GM18507 (cell line): Measurements from ENCODE around the gene GPR34.

ENCODE experiments used
- DNase-seq: peaks from one replicate; pipeline ENCODE4 v3.0.0; 2011; ENCODE audit warnings: low read depth; ENCODE audit not compliant: insufficient read length; ENCODE audit errors: extremely low spot score
- FAIRE-seq: peaks from 2 replicates; lab custom pipeline; 2011; peaks lifted over from hg19 to GRCh38; lab: Jason Lieb, UNC

Gene GPR34

DNA sequence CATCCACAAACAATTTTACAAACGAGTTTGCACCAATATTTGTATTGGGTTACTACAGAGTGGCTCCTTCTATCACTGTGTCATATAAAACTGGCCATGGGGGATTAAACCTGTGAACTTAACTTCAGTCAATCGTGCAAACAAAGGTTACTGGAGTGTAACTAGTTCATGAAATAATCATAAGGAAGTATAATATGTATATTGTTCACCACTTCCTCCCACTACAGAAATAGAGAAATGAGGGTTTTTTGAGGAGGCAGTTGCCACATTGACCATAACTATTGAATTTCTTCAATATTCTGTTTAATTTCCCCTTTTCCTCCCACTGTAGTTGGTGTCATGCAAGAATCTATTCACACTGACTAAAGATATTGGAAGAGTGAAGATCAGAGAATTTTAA lies 35.1 kb downstream of the GPR34 start, which contains the start of gene GPR82:
GPR82 (plus strand) TSS at position 356 of the 400 bp plus-strand sequence. CDS start 2,846 bp downstream, outside the sequence.
- FAIRE-seq (peak; percentile 77), DNase-seq (no peak)

DNA sequence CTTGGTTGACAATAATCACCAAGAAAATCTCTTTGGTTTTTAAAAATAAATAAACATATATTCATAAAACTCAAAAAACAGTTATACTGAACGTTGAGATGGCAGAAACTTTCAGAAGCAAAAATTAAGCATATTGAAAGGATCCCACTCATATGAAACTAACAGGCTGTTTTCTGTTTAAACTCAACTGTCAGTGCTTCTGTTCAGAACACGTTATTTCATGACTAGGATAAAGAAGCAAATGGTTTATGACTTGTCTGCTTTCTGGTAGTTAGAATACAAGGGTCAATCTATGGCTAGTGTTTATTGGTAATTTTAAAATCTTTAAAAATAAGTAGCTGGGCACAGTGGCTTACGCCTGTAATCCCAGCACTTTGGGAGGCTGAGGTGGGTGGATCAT lies 39.4 kb downstream of the GPR34 start:
- DNase-seq = no peak
- FAIRE-seq = no peak

DNA sequence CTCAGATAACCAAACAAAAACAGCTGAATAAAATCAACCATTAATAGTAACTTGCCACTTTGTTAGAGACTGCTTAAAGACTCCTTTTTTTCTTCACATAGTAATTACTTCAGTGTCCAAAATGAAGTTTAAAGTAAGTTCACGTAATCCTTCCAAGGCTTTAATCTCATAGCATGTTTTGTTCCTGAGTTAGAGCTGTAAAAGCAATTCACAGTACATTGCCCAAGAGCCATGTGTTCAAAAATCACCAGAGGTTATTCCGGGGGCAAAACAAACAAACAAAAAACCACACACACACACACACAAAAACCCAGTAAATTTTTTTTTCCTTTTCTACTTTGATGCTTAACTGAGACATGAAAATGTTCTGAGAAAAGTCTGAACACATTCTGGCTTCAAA lies 41.3 kb downstream of the GPR34 start:
- FAIRE-seq (peak; percentile 73), DNase-seq (no peak)

DNA sequence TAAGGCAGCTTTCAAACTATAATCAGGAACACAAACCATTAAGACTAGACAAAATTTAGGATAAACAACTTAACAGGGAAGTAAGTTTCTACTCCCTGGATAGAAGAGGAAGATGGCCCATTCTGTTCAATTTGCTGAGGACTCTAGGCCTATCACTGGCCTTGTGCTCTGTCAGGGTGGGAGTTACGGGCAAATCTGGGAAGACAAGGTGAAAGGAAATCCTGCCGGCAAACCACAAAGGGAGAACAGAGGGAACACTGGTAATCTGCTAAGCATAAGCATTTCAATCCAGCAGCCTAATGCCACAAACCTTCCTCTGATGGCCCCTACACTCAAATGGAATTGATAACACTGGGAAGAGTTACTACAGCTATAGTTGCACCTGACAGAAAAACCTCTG lies 43.5 kb downstream of the GPR34 start:
- no peak for FAIRE-seq
- no peak for DNase-seq

DNA sequence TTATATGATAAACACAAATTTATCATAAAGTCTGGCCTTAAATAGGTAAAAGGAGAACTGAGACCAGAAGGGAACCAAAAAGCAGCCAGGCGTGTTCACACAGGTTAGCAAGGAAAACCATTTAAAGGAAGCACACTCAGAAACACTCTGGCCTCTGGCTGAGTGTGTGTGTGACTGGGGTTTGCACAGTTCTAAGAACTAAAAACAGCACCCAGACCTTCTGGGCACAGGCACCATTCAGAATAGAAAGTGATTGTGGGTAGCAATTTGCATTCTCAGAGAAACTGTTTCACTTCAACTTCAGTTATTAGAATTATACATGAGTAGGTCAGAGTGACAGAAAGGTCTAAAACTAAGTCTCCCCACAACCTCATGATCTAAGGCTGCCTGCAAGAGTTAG lies 45.2 kb downstream of the GPR34 start:
- peak; percentile 100 for FAIRE-seq
- DNase-seq = peak; percentile 18

DNA sequence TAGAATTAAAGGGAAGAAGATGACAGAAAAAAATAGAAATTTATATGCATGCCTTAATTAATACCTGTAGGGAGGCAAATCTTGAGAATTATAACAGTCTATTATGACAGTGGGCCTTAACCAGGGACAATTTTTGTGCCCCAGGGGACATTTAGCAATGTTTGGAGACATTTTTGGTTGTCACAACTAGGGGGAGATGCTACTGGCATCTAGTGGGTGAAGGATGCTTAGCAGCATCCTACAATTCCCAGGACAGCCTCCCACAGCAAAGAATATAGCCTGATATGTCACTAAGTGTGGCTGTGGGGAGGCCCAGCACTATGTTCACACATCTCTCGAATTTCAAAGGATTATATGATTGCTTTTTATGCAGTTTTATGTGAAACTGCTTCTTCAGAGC lies 45.8 kb downstream of the GPR34 start:
- DNase-seq (no peak), FAIRE-seq (no peak)

DNA sequence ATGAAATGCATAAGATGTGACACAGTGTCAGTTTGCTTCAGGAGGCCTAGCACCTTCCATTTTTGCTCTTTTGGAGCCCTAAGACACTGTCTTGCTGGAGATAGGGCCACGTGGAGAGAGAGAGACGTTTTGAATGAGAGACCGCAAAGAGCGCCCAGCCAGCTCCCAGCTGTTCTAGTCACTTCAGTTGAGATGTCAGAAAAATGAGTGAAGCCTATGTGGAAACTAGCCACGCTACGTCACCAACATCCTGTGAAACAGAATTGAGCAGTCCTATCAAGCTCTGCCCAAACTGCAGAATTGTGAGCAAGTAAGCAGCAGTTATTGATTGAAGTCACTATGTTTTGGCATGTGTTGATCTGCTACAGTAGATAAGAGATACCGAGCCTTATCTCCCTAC lies 48.3 kb downstream of the GPR34 start:
- DNase-seq (no peak), FAIRE-seq (no peak)

DNA sequence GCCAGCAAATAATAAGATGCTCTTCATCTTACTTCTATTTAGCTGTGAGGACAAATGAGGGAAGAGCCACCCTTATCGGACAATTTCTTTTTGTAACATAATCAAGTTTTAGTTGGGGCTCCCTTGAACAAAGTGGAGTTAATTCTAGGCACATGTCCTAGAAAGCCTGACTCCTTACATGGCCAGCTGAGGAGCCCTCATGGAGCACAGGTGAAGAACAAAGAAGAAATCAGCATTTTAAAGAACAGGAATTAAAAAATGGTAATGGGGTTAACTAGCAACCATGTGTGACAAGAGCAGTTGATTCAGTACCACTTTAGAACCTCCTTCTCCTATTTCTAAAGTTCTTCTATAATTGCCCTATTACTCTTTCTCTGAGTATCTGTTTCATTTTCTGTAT lies 51.1 kb downstream of the GPR34 start:
- FAIRE-seq = peak; percentile 55
- DNase-seq = no peak
